ENCODE results near the gene TNS1.

Gene TNS1

DNA sequence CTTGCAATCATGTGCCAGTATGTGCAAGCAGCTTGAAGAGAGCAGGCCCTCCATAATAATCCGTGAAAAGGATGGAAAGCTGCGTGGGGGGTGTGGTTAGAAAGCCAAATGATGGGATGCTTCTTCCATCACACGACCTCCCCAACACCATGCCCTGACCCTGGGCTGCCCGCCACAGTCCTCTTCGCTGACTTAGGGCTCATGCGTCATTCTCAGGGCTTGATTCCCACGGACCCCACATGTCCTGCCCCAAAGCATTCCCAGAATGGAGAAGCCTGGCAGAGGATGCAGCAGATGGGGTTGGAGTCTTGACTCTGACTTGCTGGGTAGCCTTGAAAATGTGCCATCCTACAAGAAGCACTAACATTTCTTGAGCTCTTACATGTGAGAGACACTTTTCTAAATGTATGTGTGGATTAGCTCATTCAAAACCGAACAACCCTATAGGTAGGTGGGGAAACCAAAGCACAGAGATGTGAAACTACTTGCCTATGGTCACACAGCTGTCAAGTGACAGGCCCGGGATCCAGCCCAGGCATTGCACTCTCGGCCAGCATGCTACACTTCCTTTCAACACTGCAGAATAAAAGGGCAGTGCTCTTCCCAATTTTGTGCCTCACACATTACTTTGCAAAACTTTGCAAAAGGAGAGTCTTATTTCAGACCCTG is 3.7 kb downstream of the TNS1 start:
- no peak for DNase-seq

DNA sequence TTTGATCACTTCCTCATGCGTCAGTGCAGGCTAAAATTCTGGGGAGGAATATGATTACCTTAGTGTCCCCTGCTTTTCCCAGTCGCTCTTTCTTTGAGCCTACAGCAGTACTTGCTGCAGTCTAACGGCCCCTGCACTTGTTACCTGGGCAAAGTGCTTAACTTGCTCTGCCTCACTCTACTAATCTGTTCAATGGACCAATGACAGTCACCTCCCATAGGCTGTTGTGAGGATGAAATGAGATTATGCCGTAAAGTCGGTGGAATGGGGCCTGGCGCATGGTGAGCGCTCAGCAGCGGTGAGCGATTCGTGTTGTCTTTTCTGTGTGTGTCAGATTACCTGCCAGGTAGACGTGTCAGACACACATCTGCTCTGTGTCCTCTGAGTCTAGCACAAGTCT is 5.3 kb downstream of the TNS1 start:
- DNase-seq: no peak

DNA sequence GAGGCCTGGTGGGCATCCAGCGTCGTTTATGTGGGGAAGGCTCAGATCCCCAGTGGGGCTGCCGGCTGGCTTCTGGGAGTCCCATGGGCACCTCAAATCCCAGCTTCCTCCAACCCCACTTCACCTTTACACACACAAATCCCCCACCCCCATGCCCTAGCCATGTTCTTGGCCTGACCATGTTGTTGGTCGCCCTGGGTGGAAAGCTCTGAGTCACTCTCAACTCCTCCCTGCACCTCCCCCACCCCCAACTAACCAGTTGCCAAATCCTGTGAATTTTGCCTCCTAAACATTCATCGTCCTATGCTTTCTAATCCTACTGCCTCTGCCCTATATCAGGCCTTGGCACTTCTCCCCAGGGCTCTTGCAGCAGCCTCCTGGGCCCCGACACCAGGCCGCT is 6.4 kb downstream of the TNS1 start:
- DNase-seq: peak; percentile 87

DNA sequence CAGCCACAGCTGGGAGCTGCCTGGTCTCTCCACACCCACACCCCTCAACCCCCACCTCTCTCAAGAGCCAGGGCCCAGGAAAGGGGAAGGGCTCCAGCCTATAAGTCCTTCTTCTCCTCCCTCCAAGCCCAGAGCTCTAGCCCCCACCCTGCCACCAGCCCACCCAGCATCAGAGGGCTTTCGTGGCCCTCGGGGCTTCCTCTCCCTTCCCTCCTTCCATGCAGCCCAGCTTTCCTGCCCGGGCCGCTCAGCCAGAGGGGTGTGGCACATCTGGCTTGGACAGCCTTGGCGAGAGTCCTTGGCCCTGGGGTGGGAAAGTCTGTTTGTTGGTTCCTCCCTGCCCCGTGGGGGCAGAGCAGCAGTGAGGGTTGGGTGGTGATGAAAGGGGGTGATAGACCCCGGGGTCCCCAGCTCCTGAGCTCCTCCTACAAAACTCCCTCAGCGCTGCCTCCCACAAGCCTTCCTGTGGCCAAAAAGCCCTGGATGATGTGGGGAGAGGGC is 7.0 kb downstream of the TNS1 start:
- DNase-seq: peak; percentile 35

DNA sequence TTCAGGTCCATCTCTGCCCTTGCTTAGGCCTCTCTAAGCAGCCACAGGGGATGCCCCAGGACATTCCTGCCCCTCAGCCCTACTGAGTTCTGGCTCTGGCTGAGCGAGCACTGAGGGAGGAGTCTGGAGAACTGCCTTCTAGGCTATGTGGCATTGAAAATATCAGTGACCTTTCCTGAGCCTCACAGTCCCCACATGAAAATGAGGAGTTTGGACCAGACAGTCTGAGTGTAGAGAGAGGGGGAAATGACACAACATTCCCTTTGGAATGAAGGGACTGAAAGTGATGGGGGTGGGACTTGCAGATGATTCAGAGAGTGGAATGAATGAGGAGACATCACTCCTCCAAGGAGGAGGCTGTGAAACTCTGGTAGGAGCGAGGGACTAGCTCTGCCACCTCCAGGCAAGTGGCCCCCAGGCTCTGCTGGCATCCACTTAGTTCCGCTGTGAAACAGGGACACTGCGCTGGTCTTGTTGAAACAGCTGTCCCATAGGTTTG is 8.0 kb downstream of the TNS1 start:
- peak; percentile 87 for DNase-seq

DNA sequence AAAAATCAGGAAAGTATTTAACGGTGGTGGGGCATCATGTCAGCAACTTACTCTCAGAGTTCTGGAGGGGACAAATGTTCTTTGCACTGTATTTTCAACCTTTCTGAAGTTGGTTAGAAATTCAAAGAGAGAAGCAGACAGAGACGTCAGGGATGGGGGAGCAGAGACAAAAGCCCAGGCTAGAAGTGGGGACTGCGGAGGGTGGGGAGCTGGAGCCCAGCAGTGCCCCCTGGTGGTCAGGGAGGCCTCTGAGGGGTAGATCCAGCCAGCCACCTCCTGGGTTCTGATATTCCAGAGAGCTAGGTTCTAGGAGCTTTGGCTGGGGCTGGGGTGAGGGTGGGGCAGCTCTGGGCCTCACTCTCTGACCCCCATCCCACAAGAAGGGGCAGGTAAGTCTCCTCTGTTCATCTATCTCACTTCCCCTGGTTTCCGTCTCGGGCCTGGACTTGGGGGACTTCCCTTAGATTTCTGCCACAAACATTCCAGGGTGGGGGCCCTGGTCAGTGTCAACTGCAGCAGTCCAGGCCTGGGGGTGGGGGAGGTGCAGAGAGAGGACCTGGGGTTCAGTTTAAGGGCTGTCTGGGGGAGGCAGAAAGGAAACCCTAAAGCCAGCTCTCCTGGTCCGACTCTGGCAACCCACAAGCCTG is 8.9 kb downstream of the TNS1 start:
- peak; percentile 44 for DNase-seq

DNA sequence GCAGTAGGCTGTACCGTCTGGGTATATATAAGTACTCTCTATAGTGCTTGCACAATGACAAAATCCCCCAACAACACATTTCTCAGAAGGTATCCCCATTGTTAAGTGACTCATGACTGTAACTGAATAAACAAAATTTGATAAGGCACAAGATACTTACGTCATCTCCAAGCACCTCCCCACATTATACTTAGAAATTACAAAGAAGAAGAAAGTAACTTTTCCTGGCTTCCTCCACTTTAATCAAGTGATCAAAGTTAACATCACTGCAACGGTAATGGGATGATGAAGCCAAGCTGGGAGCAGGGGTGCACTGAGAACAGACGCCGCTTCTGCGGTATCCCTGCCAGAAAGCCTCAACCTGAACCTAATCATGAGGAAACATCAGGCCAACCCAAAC is 9.7 kb downstream of the TNS1 start:
- DNase-seq: peak; percentile 35

DNA sequence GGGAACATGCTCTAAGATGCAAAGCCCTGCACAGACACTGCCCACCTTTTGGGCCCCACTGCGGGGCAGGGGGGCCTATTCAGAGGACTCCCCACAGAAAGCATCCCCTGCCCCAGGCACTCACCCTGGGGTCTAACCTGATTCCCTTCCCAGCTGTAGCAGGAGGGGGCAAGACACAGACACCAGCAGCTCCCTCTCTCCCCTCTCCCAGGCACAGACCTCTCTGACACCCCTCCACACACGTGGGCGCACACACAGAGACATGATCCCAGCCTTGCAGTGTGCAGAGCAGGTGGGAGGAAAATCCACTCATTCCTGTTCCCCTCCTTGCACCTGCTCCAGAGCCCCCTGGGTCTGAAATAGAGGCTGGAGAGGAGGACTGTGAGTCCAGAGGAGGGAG is 10.7 kb downstream of the TNS1 start:
- no peak for DNase-seq

DNA sequence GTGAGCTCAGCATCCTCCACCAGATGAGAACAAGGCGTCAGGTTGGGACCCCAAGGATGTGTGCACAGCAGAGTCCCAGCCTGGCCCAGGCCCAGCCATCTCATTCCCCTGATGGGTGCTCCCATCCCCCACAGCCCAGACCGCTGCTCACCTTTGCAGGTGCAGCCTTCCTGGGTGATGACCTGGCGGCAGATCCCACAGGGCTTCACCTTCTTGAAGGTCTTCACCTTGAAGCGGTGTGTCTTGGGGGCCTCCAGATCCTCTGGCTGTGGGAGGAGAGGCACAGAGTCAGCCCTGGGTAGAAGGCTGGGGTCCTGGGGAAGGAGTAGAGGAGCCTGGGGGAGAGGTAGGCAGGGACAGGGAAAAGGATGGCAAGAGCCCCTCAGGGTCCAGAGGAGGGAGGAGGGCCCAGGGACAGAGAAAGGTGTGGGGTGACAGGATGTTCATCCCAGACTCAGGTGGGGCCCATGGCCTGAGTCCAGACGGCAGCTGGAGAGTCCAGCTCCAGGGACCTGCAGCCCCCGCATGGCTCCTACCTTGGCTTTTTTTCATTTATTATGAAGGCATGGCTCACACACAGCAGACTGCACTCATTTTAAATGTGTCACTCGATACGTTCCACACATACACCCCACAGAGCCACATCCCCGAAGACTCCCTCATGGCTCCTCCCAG is 11.9 kb downstream of the TNS1 start:
- DNase-seq: no peak

DNA sequence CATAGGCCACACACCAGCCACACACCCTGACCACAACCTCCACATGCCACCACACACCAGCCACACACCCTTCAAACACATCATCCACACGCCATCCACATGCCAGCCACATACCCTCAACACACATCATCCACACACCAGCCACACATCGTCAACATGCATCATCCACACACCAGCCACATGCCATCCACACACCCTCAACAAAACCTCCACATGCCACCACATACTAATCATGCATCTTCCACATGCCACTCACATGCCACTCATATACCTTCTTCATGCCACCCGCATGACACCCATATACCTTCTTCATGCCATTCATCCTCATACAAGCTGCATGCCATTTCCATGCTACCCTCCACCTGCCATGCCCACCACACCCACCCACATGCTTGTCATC is 12.4 kb downstream of the TNS1 start:
- DNase-seq: no peak

DNA sequence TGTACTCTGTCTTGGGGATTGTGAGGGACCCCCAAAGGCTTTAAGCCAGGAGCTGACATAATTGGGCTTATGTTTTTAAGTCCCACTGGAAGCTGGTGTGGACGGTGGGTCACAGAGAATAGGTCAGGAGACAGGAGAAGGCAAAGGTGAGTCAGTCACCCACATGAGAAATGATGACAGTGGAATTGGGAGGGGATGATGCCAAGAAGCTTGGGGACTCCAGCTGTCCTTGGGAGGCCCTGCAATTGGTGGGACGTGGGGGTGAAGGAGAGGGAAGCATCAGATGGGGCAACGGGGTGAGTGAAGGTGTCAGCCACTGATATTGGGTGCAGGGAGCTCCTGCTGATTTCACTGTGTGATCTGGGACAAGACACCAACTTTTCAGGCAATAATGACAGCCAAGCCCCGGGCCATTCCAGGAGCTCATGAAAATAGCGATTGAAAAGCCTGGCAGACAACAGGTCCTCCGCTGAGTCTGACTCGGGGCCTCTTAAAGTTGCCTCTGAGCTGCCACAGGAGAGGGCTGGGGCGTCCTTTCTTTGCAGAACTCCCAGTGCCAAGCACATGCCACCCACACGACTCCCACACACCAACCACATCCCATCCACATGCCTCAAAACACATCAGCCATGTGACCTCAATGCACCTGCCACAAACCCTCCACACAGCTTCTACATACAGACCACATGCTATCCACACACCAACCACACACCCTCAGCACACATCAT is 13.4 kb downstream of the TNS1 start:
- DNase-seq: no peak

DNA sequence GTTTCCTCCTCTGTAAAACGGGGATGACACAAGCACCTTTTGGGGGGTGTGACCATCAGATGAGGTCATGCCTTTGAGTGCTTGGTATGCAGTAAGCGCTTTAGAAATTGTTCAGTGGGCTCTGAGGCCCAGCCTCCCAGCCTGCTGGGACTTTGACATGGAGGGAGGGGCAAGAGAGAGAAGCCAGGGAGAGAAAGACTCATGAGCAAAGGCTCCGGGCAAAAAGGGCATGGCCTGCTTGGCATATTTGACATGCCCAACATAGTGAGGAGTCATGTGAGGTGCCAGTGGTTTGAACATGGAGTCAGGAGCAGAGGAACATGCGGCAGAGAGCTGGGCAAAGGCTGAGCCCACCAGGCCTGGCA is 14.0 kb downstream of the TNS1 start:
- DNase-seq: peak; percentile 34

DNA sequence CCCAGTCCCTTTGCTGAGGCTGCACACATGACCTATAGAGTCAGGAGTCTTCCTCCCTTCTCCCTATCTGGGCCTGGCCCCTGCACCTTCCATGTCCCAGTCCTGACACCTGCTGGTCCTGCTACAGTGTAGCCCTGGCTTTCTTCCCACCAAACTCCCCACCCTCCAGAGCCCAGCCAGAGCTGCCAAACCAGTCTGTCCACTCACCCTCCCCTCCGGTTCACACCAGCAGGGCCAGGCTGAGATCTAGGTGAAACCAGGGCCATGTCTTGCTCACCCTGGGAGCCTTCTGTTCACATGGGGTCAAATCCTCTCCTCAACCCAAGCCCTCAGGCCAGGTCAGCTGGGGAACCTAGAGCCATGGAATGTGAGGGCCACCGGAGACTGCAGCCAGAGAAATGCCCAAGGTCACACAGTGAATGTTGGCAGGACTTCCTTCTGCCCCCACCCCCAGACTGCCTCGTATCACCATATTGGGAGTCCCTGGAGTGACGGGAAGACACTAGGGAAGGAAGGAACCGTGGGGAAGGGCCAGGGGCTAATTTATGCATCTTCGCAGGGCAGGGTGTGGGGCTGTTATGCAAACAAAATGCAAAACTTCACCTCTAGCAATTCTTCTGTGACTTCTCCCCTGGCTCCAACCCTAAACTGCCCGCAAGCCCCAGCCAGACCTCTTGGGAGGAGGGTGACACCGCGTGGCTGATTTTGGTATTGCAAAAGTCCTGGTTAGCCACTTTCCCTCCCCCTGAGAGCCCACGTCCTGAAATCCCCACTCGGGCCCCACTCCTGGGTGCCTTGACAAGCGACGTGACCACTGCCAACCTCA is 14.6 kb downstream of the TNS1 start:
- peak; percentile 71 for DNase-seq

DNA sequence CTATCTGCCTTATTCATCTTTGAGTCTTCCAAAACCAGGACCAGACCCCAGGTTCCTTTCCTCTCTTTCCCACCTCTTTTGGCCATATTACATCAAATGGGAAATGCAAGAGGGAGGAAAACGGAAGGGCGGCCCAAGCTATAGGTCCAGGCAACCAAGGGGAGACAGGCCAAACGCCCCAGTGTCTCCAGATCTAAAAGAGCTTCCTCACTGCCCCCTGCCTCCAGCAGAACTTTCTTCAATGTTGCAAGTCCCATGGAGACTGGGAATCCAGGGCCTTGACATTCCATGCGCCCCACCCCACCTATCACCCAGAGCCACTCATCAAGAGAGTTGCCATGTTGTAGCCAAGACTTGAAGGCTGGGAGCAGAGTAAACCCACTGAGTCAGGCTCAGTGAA is 15.4 kb downstream of the TNS1 start:
- no peak for DNase-seq

DNA sequence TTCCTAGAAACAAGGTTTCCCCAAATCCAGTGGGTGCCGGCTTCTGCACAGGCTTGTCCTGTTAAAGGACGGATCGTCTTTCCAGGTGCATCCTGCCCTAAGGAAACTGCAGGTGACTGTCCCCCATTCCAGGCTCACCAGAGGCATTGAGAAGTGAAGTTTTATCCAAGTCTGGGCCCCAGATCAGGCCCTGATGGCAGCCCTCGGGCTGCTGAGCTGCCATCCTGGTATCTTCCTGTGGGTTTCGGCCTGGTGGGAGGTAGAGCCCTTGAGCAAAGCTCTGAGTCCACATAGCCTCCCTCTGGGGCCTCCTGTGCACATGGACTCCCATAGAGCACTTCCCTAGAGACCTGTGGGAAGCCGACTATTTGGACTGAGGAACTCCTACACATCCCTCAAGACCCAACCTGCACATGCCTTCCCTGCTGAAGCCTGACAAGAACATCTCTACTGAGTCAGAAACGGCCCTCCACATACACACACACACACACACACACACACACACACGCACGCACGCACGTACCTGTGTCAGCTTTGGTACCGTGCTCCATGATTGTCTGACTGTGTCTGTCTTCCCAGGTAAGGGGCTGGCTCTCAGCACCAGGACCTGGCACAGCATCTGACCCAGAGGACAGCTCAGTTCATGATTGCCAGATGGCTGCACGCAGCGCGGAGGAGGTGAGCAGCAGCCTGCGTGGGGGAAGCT is 16.4 kb downstream of the TNS1 start:
- no peak for DNase-seq

DNA sequence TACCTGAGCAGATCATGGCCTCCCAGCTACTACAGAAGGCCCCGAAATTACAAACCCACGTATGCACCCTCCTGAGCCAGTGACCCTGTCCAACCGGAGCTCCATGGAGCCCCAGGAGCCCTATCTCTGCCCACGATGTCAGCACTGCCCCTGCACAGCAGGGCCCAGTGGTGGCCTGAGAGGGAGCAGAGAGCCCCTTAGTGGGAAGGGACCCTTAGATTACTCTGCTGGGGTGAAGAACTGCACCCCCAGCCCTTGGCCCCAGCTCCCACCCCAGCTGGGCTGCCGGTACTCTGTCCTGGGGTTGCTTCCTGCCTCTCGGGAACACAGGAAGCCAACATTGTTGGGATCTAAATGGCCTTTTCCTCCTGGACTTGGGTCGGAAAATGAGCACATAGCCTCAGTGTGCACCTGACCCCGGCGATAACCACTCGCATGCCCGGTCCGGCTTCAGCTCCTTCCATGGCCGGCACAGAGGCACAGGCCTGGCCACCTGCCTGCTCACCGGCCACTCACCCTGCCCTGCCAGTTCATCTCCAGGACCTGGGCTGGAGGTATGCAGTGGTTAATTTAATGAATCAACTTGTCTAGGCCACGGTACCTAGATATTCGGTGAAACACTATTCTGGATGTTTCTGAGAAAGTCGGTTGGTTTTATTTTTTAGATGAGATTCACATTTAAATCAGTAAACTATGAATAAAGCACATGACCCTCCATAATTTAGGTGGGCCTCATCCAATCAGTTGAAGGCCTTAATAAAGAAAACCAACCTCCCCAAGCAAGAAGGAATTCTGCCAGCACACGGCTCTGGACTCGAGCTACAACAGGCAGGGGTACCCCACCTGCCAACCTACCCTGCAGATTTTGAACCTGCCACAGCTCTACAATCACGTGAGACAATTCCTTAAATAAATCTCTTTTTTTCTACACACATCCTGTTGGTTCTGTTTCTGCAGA is 19.2 kb downstream of the TNS1 start:
- DNase-seq: no peak

DNA sequence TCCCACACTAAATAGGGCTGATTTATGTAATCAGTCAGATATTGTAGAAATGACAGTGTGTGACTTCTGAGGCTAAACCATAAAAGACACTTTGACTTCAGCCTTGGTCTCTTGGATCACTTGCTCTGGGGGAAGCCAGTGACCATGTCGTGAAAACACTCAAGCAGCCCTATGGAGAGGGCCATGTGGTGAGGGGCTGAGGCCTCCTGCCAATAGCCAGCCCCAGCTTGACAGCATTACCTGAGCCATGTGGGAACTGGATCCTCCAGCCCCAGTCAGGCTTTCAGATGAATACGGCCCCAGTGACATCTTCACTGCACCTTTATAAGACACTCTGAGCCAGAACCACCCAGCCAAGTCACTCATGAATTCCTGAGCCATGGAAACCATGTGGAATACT is 20.8 kb downstream of the TNS1 start:
- no peak for DNase-seq

DNA sequence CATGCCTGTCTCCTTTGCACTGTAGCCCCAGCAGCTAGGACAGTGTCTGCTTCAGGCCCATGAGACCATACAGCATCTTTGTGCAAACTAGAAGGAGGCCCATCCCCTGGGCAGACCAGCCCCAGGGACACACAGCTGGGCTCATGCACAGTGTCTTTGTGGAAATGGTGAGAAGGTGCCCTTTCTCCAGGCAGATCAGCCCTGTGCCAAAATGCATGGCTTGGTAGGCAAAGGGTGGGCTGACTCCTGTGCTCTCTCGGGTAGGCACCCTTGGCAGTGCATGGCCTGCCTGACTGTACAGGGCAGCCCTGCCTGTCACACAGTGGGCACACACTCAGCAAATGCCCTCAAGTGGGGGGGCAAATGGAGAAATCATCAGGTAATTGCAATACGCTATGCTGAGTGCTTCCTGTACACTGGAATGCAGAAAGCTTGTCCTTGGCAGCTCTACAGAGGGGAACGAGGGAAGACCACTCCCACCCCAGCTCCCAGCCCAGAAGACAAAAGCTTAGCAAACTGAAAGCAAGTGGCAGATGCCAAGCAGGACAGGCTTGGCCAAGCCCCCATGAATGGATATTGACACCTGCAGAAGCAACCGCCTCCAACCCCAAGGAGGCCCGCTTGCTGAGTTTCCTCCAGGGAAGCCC is 21.6 kb downstream of the TNS1 start:
- DNase-seq: no peak

DNA sequence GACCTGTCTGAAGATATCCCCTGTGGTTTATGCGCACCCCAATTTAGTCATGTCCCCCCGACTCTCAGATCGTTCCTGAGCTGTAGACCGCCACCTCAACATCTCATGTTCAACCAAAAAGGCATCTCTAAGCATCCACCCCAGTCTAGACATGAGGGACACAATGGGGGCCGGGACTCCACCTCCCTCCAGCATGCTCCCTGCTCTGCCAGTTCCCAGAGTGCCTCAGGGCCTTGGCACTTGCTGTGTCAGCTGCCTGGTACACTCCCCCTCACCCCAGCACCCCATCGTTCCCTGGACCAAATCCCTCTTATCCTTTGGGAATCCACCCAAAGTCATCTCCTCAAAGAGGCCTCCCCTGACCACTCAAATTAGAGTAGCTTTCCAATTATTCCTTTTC is 22.2 kb downstream of the TNS1 start:
- no peak for DNase-seq

DNA sequence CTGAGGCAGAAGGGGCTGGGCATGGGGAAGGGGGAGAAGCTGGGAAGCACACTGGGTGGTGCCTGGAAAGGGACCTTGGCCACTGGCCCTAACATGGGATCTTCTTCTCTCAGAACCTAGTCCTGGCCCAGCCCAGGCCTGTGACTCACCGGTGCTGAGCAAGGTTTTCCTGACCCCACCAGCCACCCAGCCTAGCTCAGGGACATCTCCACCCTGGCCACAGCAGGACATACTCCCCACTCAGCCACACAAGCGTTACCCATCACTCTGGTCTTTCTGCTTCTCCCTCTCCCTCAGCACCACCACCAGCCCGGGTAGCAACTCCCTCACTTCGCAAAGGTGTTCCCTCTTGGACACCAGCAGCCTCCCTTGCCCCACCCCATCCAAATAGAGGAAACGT is 22.8 kb downstream of the TNS1 start:
- no peak for DNase-seq
